GM12878 (cell line): Measurements from ENCODE around the gene FOXJ3. TPM values are rescaled to one million over a fixed set of nuclear protein-coding genes. Genes with fewer than 3 reads are reported as not detected.

Experiments
- ATAC-seq: fragments of 200-7000 bp; cut with Tn5 transposase; 3 replicates; pipeline ENCODE4 v1.9.1; 2020; ENCODE audit warnings: mild to moderate bottlenecking, moderate library complexity
- BruUV-seq: library from RNA; stranded (reverse); fragments of 400-500 nt; replicated peaks from 2 replicates; lab custom pipeline; 2021; lab: Mats Ljungman, UMichigan
- CTCF ChIA-PET: fragments of 300-600 bp; sonication (Branson Sonifier 250); formaldehyde crosslinking; extraction: SDS; loops from one replicate; lab custom pipeline; 2021; ENCODE audit warnings: inconsistent platforms; lab: Yijun Ruan, JAX
- POLR2A ChIA-PET: fragments of 350-600 bp; formaldehyde crosslinking; extraction: SDS; loops from one replicate; lab custom pipeline; 2021; ENCODE audit warnings: inconsistent platforms; lab: Charles Lee
- RAD21 ChIA-PET: fragments of 300-600 bp; sonication (Branson Sonifier 250); formaldehyde crosslinking; loops from one replicate; lab custom pipeline; 2023; ENCODE audit warnings: antibody characterized with exemption; ENCODE audit not compliant: unreplicated experiment; lab: Charles Lee
- SMC1A ChIA-PET: fragments of 300-600 bp; sonication (Branson Sonifier 250); formaldehyde crosslinking; loops from one replicate; lab custom pipeline; 2023; ENCODE audit not compliant: unreplicated experiment, uncharacterized antibody; lab: Charles Lee
- DNase-seq: peaks from one replicate; pipeline ENCODE4 v3.0.0-alpha.2; 2011; ENCODE audit warnings: low read depth, low spot score
- FAIRE-seq: peaks from 3 replicates; lab custom pipeline; 2011; peaks lifted over from hg19 to GRCh38; lab: Jason Lieb, UNC
- H2AFZ ChIP-seq: 2 replicates; pipeline ENCODE4 v1.6.0; 2011; ENCODE audit warnings: low read depth, low read length, control low read depth; ENCODE audit not compliant: control insufficient read depth
- H3K27ac ChIP-seq: 2 replicates; pipeline ENCODE4 v1.5.1; 2011; ENCODE audit warnings: control low read depth; ENCODE audit not compliant: control insufficient read depth, insufficient read depth
- H3K27me3 ChIP-seq, 2 experiments: replicated peaks in 1 of 2; 2 replicates each; pipeline versions ENCODE4 v1.6.0 to v1.6.1; 2011; ENCODE audit warnings: low read length in 1 of 2; ENCODE audit not compliant: control insufficient read depth in 2 of 2, insufficient read depth in 2 of 2
- H3K36me3 ChIP-seq, 2 experiments: 2 replicates each; pipeline ENCODE4 v1.5.1; 2011; ENCODE audit warnings: low read length in 1 of 2; ENCODE audit not compliant: control insufficient read depth in 2 of 2, insufficient read depth in 2 of 2
- H3K4me1 ChIP-seq: 2 replicates; pipeline ENCODE4 v1.6.1; 2011; ENCODE audit warnings: mild to moderate bottlenecking, low read length, moderate library complexity, mixed read lengths; ENCODE audit not compliant: control insufficient read depth, insufficient read depth
- H3K4me2 ChIP-seq: 2 replicates; pipeline ENCODE4 v1.6.0; 2011; ENCODE audit warnings: control low read depth; ENCODE audit not compliant: control insufficient read depth, insufficient read depth
- H3K4me3 ChIP-seq: fragments of 200-600 bp; sonication (generic); 2 replicates; pipeline ENCODE4 v1.5.1; 2016
- H3K79me2 ChIP-seq: 2 replicates; pipeline ENCODE4 v1.6.0; 2011; ENCODE audit warnings: low read length; ENCODE audit not compliant: control insufficient read depth, insufficient read depth
- H3K9ac ChIP-seq: 2 replicates; pipeline ENCODE4 v1.8.0; 2011; ENCODE audit warnings: low read length, control low read depth, mixed read lengths; ENCODE audit not compliant: control insufficient read depth, insufficient read depth
- H3K9me3 ChIP-seq: replicated peaks from 3 replicates; pipeline ENCODE4 v1.5.1; 2011; ENCODE audit warnings: mild to moderate bottlenecking, low read length; ENCODE audit not compliant: control insufficient read depth, insufficient read depth
- H4K20me1 ChIP-seq: 2 replicates; pipeline ENCODE4 v1.6.0; 2011; ENCODE audit not compliant: control insufficient read depth, insufficient read depth
- BACH1 ChIP-seq: fragments of 450-650 bp; IDR thresholded peaks from 2 replicates; pipeline ENCODE4 v1.6.1; 2017; ENCODE audit warnings: mild to moderate bottlenecking, borderline replicate concordance
- CEBPB ChIP-seq, 2 experiments: fragments of 150-350 bp in 1 of 2; IDR thresholded peaks; 2 replicates each; pipeline ENCODE4 v1.6.1; 2012 to 2014; ENCODE audit warnings: low read depth in 2 of 2, low read length in 2 of 2, borderline replicate concordance in 1 of 2, inconsistent platforms in 1 of 2
- CREM ChIP-seq: IDR thresholded peaks from 2 replicates; pipeline ENCODE4 v1.6.1; 2014; ENCODE audit warnings: antibody characterized with exemption, low read depth
- HDAC6 ChIP-seq: fragments of 200-600 bp; sonication (generic); IDR thresholded peaks from one replicate; pipeline ENCODE4 v1.8.0; 2017; ENCODE audit warnings: antibody characterized with exemption; ENCODE audit not compliant: unreplicated experiment
- HSF1 ChIP-seq: fragments of 150-350 bp; IDR thresholded peaks from 2 replicates; pipeline ENCODE4 v1.6.1; 2014; ENCODE audit warnings: mild to moderate bottlenecking, low read depth, low read length
- IRF4 ChIP-seq: IDR thresholded peaks from 2 replicates; pipeline ENCODE4 v1.6.1; 2011; ENCODE audit warnings: low read depth, low read length
- LARP7 ChIP-seq: fragments of 450-650 bp; IDR thresholded peaks from 2 replicates; pipeline ENCODE4 v1.6.1; 2017; ENCODE audit warnings: mild to moderate bottlenecking
- NKRF ChIP-seq: fragments of 450-650 bp; conservative IDR thresholded peaks from 2 replicates; pipeline ENCODE4 v1.6.1; 2017; ENCODE audit warnings: mild to moderate bottlenecking, moderate library complexity
- POLR2AphosphoS2 ChIP-seq: IDR thresholded peaks from 2 replicates; pipeline ENCODE4 v1.6.1; 2011; ENCODE audit warnings: low read depth, mild to moderate bottlenecking, low read length, improper control_type of control experiment, moderate library complexity
- RCOR1 ChIP-seq: conservative IDR thresholded peaks from 2 replicates; pipeline ENCODE4 v1.6.1; 2012; ENCODE audit warnings: low read depth, low read length, improper control_type of control experiment
- SIN3A ChIP-seq: IDR thresholded peaks from 2 replicates; pipeline ENCODE4 v1.6.1; 2012; ENCODE audit warnings: low read depth, low read length, improper control_type of control experiment
- SMARCA5 ChIP-seq: fragments of 450-650 bp; IDR thresholded peaks from 2 replicates; pipeline ENCODE4 v1.6.1; 2017; ENCODE audit warnings: mild to moderate bottlenecking
- SP1 ChIP-seq: IDR thresholded peaks from one replicate; pipeline ENCODE4 v1.6.1; 2011; ENCODE audit warnings: low read depth, low read length
- ZBTB40 ChIP-seq: fragments of 450-650 bp; IDR thresholded peaks from 2 replicates; pipeline ENCODE4 v1.6.1; 2016; ENCODE audit warnings: mild to moderate bottlenecking, moderate library complexity, borderline replicate concordance
- WGBS: methylation state at CpG from one replicate; pipeline ENCODE4 v1.1.6; 2016; ENCODE audit warnings: low lambda C conversion rate; ENCODE audit not compliant: insufficient replicate concordance, insufficient coverage; ENCODE audit errors: missing lambda C conversion rate; 5-methylcytosine and 5-hydroxymethylcytosine counted together
- in situ Hi-C: fragments of 300-500 bp; cut with MboI; formaldehyde crosslinking; loops from 9 replicates; pipeline ENCODE4 v1.14.3; 2018; ENCODE audit warnings: mixed read lengths
- intact Hi-C: fragments of 100-400 bp; cut with micrococcal nuclease; formaldehyde crosslinking; loops from one replicate; pipeline ENCODE4 v1.14.2; 2022; ENCODE audit not compliant: unreplicated experiment
- polyA plus RNA-seq, 11 experiments: library from polyadenylated mRNA; depleted of rRNA in 4 of 11; unstranded in 6 of 11; stranded (reverse) in 5 of 11; fragments of >200 nt; fragmentation: Nextera tagmentation in 4 of 11; fragmentation: Illumina TruSeq in 1 of 11; extraction: Ambion mirVana in 4 of 11; extraction: Trizol in 1 of 11; gene quantifications; 1 replicate in 1 of 11; 2 replicates in 10 of 11; pipeline versions ENCODE4 v1.2.1 to v1.2.3, GENCODE V29; 2011 to 2016; ENCODE audit warnings: inconsistent platforms in 2 of 11, missing spikeins in 2 of 11, low read depth in 1 of 11
- total RNA-seq, 4 experiments: library from RNA; depleted of rRNA in 3 of 4; stranded (reverse); fragments of >200 nt in 3 of 4; fragmentation: Illumina TruSeq in 1 of 4; extraction: Trizol in 1 of 4; gene quantifications; 2 replicates each; pipeline versions ENCODE4 v1.2.1 to v1.2.3, GENCODE V29; 2013 to 2021

Gene FOXJ3
- total and polyA plus RNA-seq, 10 of the 15 experiments (the other 5 are each of a cell fraction or from before 2014, with no cell fraction given) = 9.5 to 54.2 (median 24.7) TPM

DNA sequence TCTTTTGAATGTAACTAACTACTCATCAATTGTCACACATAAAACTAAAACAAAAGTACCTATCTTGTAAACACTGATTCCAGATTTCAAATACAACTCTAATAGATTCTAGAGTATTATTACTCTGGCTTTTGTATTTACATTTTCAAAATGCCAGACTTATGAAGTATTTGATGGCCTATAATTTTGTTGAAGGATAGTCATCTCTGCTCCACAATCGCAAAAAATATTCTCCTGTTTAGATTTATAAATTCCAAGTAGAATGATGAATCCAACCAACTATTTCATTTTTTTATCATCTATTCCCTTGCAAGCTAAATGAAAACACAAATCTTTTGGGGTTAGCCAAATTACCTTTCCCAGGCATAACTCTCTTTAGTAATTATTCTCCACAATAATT is 95.5 kb downstream of the FOXJ3 start (continued):
- no peak for TF ChIP-seq ZBTB40
- TF ChIP-seq SMARCA5 = no peak
- TF ChIP-seq NKRF = no peak
- TF ChIP-seq IRF4 = no peak

DNA sequence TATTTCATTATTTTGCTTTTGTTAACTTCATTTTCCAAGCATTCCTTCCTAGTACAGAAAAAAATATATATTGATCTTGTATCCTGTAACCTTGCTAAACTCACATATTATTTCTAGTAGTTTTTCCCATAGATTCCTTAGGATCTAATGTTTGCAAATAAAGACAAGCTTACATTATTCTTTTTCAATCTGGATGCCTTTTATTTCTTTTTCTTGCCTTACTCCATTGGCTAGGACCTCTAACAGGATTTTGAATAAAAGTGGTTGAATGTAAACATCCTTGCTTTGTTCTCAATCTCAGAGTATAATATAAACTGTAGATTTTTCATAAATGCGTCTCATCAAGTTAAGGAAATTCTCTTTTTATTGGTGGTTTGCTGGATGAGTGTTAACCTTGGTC is 96.0 kb downstream of the FOXJ3 start:
- no peak overlapping the region for H2AFZ ChIP-seq
- SMC1A ChIA-PET = no interaction called here
- intact Hi-C loops = no loop called here
- H4K20me1 ChIP-seq = no peaks in the 10 kb centered on the region
- no peak overlapping the region for H3K4me2 ChIP-seq
- H3K36me3 ChIP-seq = no peaks in the 10 kb centered on the region; a peak in 1 of 4 replicates
- no peak overlapping the region for H3K9ac ChIP-seq
- BruUV-seq = no TSS peak
- no peak overlapping the region for H3K4me3 ChIP-seq
- TF ChIP-seq CREM (no peak), RCOR1 (no peak), HSF1 (no peak), CEBPB (IDR thresholded peaks at IDR 0.05; ENCODE audit: borderline replicate concordance in 1 of 2, low read depth in 2 of 2, low read length in 2 of 2) (no peak), POLR2AphosphoS2 (no peak), HDAC6 (no peak), SP1 (no peak), BACH1 (no peak), LARP7 (no peak), SIN3A (no peak)
- no peak for FAIRE-seq
- H3K27me3 ChIP-seq = no peaks in the 10 kb centered on the region
- RAD21 ChIA-PET = no interaction called here
- peaks cover 8% of the 10 kb centered on the region; the same call in 1 of the 2 replicates for H3K4me1 ChIP-seq
- ATAC-seq = no peak
- no peak for DNase-seq
- POLR2A ChIA-PET = no interaction called here
- H3K9me3 ChIP-seq = peaks cover 18% of the 10 kb centered on the region
- CTCF ChIA-PET = interaction anchor here (0.6 kb wide), 1 partner anchor 819 kb away, joined by 5 read pairs; no protein-coding TSS in a partner anchor
- 0% methylated on average over 1 of the region's 1 CpG for WGBS
- in situ Hi-C loops = no loop called here
- H3K79me2 ChIP-seq = peaks cover 28% of the 10 kb centered on the region
- no peak overlapping the region for H3K27ac ChIP-seq
